Measurements from ENCODE around the gene MBNL2.

DNA sequence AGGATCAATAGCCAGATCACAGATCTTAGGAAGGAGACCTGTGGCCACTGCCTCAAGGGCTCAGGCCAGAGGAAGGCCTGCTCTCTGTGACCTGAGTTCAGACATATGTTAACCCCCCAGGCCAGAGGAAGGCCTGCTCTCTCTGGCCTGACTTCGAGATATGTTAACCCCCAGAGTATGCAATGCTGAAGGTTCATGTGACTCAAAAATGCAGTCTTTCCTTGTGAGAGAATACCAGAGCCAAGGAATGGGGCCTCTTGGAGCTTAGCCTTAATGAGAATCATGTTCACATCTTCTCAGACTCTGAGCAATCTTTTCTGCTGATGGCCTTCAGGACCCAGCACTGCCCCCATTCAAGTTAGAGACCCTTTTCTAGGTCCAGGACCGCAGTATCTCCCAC lies 36.7 kb downstream of the MBNL2 start:
- TF ChIP-seq, protein P1, sequence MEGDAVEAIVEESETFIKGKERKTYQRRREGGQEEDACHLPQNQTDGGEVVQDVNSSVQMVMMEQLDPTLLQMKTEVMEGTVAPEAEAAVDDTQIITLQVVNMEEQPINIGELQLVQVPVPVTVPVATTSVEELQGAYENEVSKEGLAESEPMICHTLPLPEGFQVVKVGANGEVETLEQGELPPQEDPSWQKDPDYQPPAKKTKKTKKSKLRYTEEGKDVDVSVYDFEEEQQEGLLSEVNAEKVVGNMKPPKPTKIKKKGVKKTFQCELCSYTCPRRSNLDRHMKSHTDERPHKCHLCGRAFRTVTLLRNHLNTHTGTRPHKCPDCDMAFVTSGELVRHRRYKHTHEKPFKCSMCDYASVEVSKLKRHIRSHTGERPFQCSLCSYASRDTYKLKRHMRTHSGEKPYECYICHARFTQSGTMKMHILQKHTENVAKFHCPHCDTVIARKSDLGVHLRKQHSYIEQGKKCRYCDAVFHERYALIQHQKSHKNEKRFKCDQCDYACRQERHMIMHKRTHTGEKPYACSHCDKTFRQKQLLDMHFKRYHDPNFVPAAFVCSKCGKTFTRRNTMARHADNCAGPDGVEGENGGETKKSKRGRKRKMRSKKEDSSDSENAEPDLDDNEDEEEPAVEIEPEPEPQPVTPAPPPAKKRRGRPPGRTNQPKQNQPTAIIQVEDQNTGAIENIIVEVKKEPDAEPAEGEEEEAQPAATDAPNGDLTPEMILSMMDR (conservative IDR thresholded peaks at IDR 0.05; ENCODE audit: low read length): no peak
- TF ChIP-seq EZH2phosphoT487 (IDR thresholded peaks at IDR 0.05; ENCODE audit: borderline replicate concordance, low read depth, low read length): no peak

Measured in OCI-LY7 (cell line).